Neural cell (in vitro differentiated cells): ENCODE measurements around the gene GMDS. TPM values are rescaled to one million over a fixed set of nuclear protein-coding genes. Genes with fewer than 3 reads are reported as not detected.

Experiments
- H2AFZ ChIP-seq: fragments of 200-600, 300-800 bp; sonication (generic), shearing (Covaris generic); 2 replicates; pipeline ENCODE4 v1.6.0; 2014; ENCODE audit warnings: low read depth, mild to moderate bottlenecking, antibody characterized with exemption, low read length, moderate library complexity
- H3F3A ChIP-seq: fragments of 200-600 bp; shearing (Covaris generic); 2 replicates; pipeline ENCODE4 v1.6.1; 2016; ENCODE audit warnings: mild to moderate bottlenecking, moderate library complexity, mixed read lengths, antibody characterized with exemption, low read length; ENCODE audit not compliant: insufficient read depth, poor library complexity, severe bottlenecking
- H3K27ac ChIP-seq: fragments of 200-600, 300-800 bp; sonication (generic), shearing (Covaris generic); 2 replicates; pipeline ENCODE4 v1.5.1; 2014; ENCODE audit warnings: mild to moderate bottlenecking, low read length, moderate library complexity
- H3K27me3 ChIP-seq: fragments of 300-800, 200-600 bp; sonication (generic), shearing (Covaris generic); 2 replicates; pipeline ENCODE4 v1.6.0; 2014; ENCODE audit warnings: mild to moderate bottlenecking, low read depth, low read length, moderate library complexity; ENCODE audit not compliant: insufficient read depth
- H3K36me3 ChIP-seq: fragments of 300-800, 200-600 bp; sonication (generic), shearing (Covaris generic); 2 replicates; pipeline ENCODE4 v1.5.1; 2014; ENCODE audit warnings: mild to moderate bottlenecking, antibody characterized with exemption, low read length, moderate library complexity; ENCODE audit not compliant: insufficient read depth
- H3K4me2 ChIP-seq: fragments of 300-800, 200-600 bp; sonication (generic), shearing (Covaris generic); 2 replicates; pipeline ENCODE4 v1.6.0; 2014; ENCODE audit warnings: mild to moderate bottlenecking, low read length
- H3K4me3 ChIP-seq: fragments of 300-800, 200-600 bp; sonication (generic), shearing (Covaris generic); 2 replicates; pipeline ENCODE4 v1.5.1; 2014; ENCODE audit warnings: mild to moderate bottlenecking, low read length, moderate library complexity
- H3K79me2 ChIP-seq: fragments of 200-600 bp; shearing (Covaris generic); replicated peaks from 2 replicates; pipeline ENCODE4 v1.6.0; 2014; ENCODE audit warnings: mild to moderate bottlenecking, low read length, moderate library complexity; ENCODE audit not compliant: insufficient read depth
- H3K9ac ChIP-seq: fragments of 300-800, 200-600 bp; sonication (generic), shearing (Covaris generic); 2 replicates; pipeline ENCODE4 v1.6.1; 2016; ENCODE audit warnings: mild to moderate bottlenecking, low read length, mixed read lengths
- H3K9me2 ChIP-seq: fragments of 200-600 bp; shearing (Covaris generic); 2 replicates; pipeline ENCODE4 v1.6.1; 2016; ENCODE audit warnings: mild to moderate bottlenecking, low read length, mixed read lengths; ENCODE audit not compliant: insufficient read depth
- H3K9me3 ChIP-seq: fragments of 200-600, 300-800 bp; sonication (generic), shearing (Covaris generic); 2 replicates; pipeline ENCODE4 v1.6.1; 2016; ENCODE audit warnings: mild to moderate bottlenecking, mixed run types, low read length, moderate library complexity, mixed read lengths
- H4K20me1 ChIP-seq: fragments of 200-600 bp; shearing (Covaris generic); 2 replicates; pipeline ENCODE4 v1.6.1; 2016; ENCODE audit warnings: mild to moderate bottlenecking, mixed run types; ENCODE audit not compliant: insufficient read depth
- CTCF ChIP-seq: fragments of 450-650 bp; IDR thresholded peaks from 2 replicates; pipeline ENCODE4 v1.5.1; 2014; ENCODE audit warnings: antibody characterized with exemption, mild to moderate bottlenecking, moderate library complexity; ENCODE audit not compliant: poor library complexity, severe bottlenecking
- EP300 ChIP-seq: fragments of 450-650 bp; conservative IDR thresholded peaks from 2 replicates; pipeline ENCODE4 v1.6.1; 2014; ENCODE audit warnings: antibody characterized with exemption, mild to moderate bottlenecking, moderate library complexity; ENCODE audit not compliant: poor library complexity, severe bottlenecking
- EZH2 ChIP-seq: fragments of 200-600, 300-800 bp; shearing (Covaris generic), sonication (generic); IDR thresholded peaks from 2 replicates; pipeline ENCODE4 v1.6.1; 2014; ENCODE audit warnings: antibody characterized with exemption, low read length, borderline replicate concordance, mild to moderate bottlenecking; ENCODE audit not compliant: insufficient read depth, poor library complexity, severe bottlenecking
- MXI1 ChIP-seq: fragments of 450-650 bp; conservative IDR thresholded peaks from 2 replicates; pipeline ENCODE4 v1.6.1; 2014; ENCODE audit warnings: antibody characterized with exemption, mild to moderate bottlenecking; ENCODE audit not compliant: poor library complexity, severe bottlenecking
- POLR2AphosphoS5 ChIP-seq: IDR thresholded peaks from 2 replicates; pipeline ENCODE4 v1.6.1; 2012
- RAD21 ChIP-seq: fragments of 450-650 bp; conservative IDR thresholded peaks from 2 replicates; pipeline ENCODE4 v1.6.1; 2014; ENCODE audit warnings: antibody characterized with exemption, mild to moderate bottlenecking, moderate library complexity
- SMC3 ChIP-seq: fragments of 450-650 bp; conservative IDR thresholded peaks from 2 replicates; pipeline ENCODE4 v1.6.1; 2014; ENCODE audit warnings: antibody characterized with exemption, mild to moderate bottlenecking, moderate library complexity; ENCODE audit not compliant: poor library complexity
- TAF1 ChIP-seq: IDR thresholded peaks from 2 replicates; pipeline ENCODE4 v1.6.1; 2012; ENCODE audit warnings: low read depth
- polyA plus RNA-seq: library from polyadenylated mRNA; depleted of rRNA; stranded (reverse); fragments of >200 nt; gene quantifications from 2 replicates; pipeline ENCODE4 v1.2.3, GENCODE V29; 2014
- TF ChIP-seq, protein P1 (sequence below): IDR thresholded peaks from 2 replicates; pipeline ENCODE4 v1.6.1; 2012; ENCODE audit warnings: borderline replicate concordance

Gene GMDS
- polyA plus RNA-seq, 1 donor from 2014 or later: 11.4 TPM

DNA sequence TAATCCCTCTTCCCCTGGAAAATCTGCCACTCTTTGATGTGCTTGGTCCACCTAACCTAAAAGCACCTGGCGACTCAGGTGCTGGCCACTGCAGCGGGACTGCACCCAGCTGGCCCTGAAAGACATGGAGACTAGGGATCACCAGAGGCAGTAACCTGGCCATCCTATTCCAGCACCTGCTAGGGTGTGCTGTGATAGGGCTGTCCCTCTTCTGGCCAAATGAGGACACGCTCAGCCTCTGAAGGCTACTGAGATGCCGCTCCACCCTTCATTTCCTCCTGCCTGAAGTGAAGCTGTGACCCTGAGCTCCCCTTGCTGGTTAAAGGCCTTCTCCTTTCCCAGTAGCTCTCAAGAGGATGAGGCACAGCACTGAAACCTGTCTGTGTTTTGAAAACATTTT is 611.3 kb downstream of the GMDS start:
- Histone ChIP-seq H3K27me3 (peaks cover 2% of the 10 kb centered on the region), H3K9ac (no peak overlapping the region), H2AFZ (no peak overlapping the region), H3F3A (no peaks in the 10 kb centered on the region), H3K36me3 (no peaks in the 10 kb centered on the region), H4K20me1 (no peaks in the 10 kb centered on the region), H3K4me3 (no peak overlapping the region), H3K9me2 (no peaks in the 10 kb centered on the region), H3K79me2 (no peaks in the 10 kb centered on the region), H3K9me3 (no peaks in the 10 kb centered on the region), H3K4me2 (no peak overlapping the region), H3K27ac (no peak overlapping the region)
- no peak for TF ChIP-seq EP300
- no peak for TF ChIP-seq SMC3
- no peak for TF ChIP-seq EZH2
- TF ChIP-seq TAF1: no peak
- TF ChIP-seq CTCF: no peak
- no peak for TF ChIP-seq MXI1
- no peak for TF ChIP-seq POLR2AphosphoS5
- TF ChIP-seq RAD21: no peak
- TF ChIP-seq, protein P1, sequence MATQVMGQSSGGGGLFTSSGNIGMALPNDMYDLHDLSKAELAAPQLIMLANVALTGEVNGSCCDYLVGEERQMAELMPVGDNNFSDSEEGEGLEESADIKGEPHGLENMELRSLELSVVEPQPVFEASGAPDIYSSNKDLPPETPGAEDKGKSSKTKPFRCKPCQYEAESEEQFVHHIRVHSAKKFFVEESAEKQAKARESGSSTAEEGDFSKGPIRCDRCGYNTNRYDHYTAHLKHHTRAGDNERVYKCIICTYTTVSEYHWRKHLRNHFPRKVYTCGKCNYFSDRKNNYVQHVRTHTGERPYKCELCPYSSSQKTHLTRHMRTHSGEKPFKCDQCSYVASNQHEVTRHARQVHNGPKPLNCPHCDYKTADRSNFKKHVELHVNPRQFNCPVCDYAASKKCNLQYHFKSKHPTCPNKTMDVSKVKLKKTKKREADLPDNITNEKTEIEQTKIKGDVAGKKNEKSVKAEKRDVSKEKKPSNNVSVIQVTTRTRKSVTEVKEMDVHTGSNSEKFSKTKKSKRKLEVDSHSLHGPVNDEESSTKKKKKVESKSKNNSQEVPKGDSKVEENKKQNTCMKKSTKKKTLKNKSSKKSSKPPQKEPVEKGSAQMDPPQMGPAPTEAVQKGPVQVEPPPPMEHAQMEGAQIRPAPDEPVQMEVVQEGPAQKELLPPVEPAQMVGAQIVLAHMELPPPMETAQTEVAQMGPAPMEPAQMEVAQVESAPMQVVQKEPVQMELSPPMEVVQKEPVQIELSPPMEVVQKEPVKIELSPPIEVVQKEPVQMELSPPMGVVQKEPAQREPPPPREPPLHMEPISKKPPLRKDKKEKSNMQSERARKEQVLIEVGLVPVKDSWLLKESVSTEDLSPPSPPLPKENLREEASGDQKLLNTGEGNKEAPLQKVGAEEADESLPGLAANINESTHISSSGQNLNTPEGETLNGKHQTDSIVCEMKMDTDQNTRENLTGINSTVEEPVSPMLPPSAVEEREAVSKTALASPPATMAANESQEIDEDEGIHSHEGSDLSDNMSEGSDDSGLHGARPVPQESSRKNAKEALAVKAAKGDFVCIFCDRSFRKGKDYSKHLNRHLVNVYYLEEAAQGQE: no peak

- no peaks in the 10 kb centered on the region for H4K20me1 ChIP-seq
- peaks cover 8% of the 10 kb centered on the region for H3K27me3 ChIP-seq
- H3K9me3 ChIP-seq: no peaks in the 10 kb centered on the region
- H3K79me2 ChIP-seq: no peaks in the 10 kb centered on the region
- H3K4me3 ChIP-seq: no peak overlapping the region
- no peaks in the 10 kb centered on the region for H3K36me3 ChIP-seq
- no peaks in the 10 kb centered on the region for H3F3A ChIP-seq
- TF ChIP-seq EP300: no peak
- no peak for TF ChIP-seq MXI1
- TF ChIP-seq CTCF: no peak
- TF ChIP-seq SMC3: no peak
- TF ChIP-seq, protein P1: no peak
- no peak for TF ChIP-seq RAD21
- no peak for TF ChIP-seq POLR2AphosphoS5
- no peak for TF ChIP-seq TAF1
- no peak for TF ChIP-seq EZH2
- no peak overlapping the region for H2AFZ ChIP-seq
- no peak overlapping the region for H3K9ac ChIP-seq
- H3K27ac ChIP-seq: no peak overlapping the region
- no peaks in the 10 kb centered on the region for H3K9me2 ChIP-seq
- H3K4me2 ChIP-seq: no peak overlapping the region
Observed at GRCh38 chr6:1633366-1634021, 611.9 kb downstream of the GMDS start.
